ENCODE data around the gene ODAD4.

- TF ChIP-seq POLR2AphosphoS5 (IDR thresholded peaks at IDR 0.05; ENCODE audit: borderline replicate concordance, low read depth, low read length), result peak; percentile 5; the same call in 1 of the 2 replicates
- TF ChIP-seq EZH2 (IDR thresholded peaks at IDR 0.05), result no peak
- TF ChIP-seq FOXP2 (optimal IDR thresholded peaks at IDR 0.05; ENCODE audit: control extremely low read depth, extremely low read length, insufficient read depth), result no peak
These were observed 11.1 kb upstream of the ODAD4 start for GRCh38 chr17:41919165-41919817.

Data from SK-N-MC (cell line).